ENCODE measurements around the gene TST. TPM values are rescaled to one million over a fixed set of nuclear protein-coding genes. Genes with fewer than 3 reads are reported as not detected.

TST gene
- polyA plus RNA-seq, 3 donors, result 17.3 to 41.7 (median 34.5) TPM

GRCh38 chr22:36977401-36977861 lies 41.8 kb downstream of the TST start:
- Mint-ChIP-seq H3K36me3 (no peaks in the 10 kb centered on the region), H3K4me1 (peaks cover 20% of the 10 kb centered on the region), H3K4me3 (peak overlapping the region; percentile 81 to 91), H3K27ac (peak overlapping the region; percentile 81 to 92 (median 90)), H3K9me3 (no peaks in the 10 kb centered on the region), H3K27me3 (ENCODE audit: low read depth in 3 of 3) (peaks cover 7 to 10% (median 10%) of the 10 kb centered on the region in 3 donors)
- Histone ChIP-seq H3K27me3 (ENCODE audit: control insufficient read depth in 2 of 2, insufficient read depth in 2 of 2, low read length in 2 of 2) (no peaks in the 10 kb centered on the region), H3K4me2 (replicated peaks; ENCODE audit: extremely low read depth, low read length, poor library complexity, severe bottlenecking) (peak overlapping the region; percentile 51), H3K27ac (ENCODE audit: low read depth in 1 of 2, low read length in 2 of 2) (peak overlapping the region; percentile 43 to 64), H3K4me1 (ENCODE audit: control insufficient read depth in 1 of 2, insufficient read depth in 2 of 2, low read length in 2 of 2) (peaks cover 7 to 13% of the 10 kb centered on the region in 2 donors), H3K9ac (ENCODE audit: insufficient read depth, low read length, poor library complexity, severe bottlenecking) (peak overlapping the region; percentile 12), H2AFZ (ENCODE audit: insufficient read depth, low read depth, low read length, poor library complexity, severe bottlenecking) (peak overlapping the region; percentile 72), H3K4me3 (replicated peaks in 1 of 3; ENCODE audit: low read depth in 2 of 3, low read length in 3 of 3) (peak overlapping the region; percentile 28 to 68 (median 47)), H3K9me3 (replicated peaks in 1 of 2; ENCODE audit: control insufficient read depth in 1 of 2, insufficient read depth in 1 of 2, low read length in 2 of 2) (no peaks in the 10 kb centered on the region), H3K79me2 (ENCODE audit: insufficient read depth, low read length) (no peaks in the 10 kb centered on the region), H4K20me1 (ENCODE audit: insufficient read depth, low read length) (no peaks in the 10 kb centered on the region), H3K36me3 (replicated peaks in 1 of 2; ENCODE audit: control insufficient read depth in 1 of 2, insufficient read depth in 2 of 2, low read length in 2 of 2) (no peaks in the 10 kb centered on the region)
- no peak for TF ChIP-seq CTCF (IDR thresholded peaks at IDR 0.05)
- intact Hi-C loops (cut with micrococcal nuclease), result loop anchor here (5.0 to 10.0 kb wide), 2 partner anchors 63 to 120 kb away; partner anchors contain the start of gene CSF2RB (in 1 of the 2)
- peak; percentile 22 to 66 (median 46) for DNase-seq
- WGBS (ENCODE audit: insufficient coverage), result 15% methylated on average over 10 of the region's 13 CpGs

- Histone ChIP-seq H3K9ac (ENCODE audit: insufficient read depth, low read length, poor library complexity, severe bottlenecking) (no peak overlapping the region), H4K20me1 (ENCODE audit: insufficient read depth, low read length) (no peaks in the 10 kb centered on the region), H3K27me3 (ENCODE audit: control insufficient read depth in 2 of 2, insufficient read depth in 2 of 2, low read length in 2 of 2) (no peaks in the 10 kb centered on the region), H3K4me1 (ENCODE audit: control insufficient read depth in 1 of 2, insufficient read depth in 2 of 2, low read length in 2 of 2) (peaks cover 7 to 13% of the 10 kb centered on the region in 2 donors), H3K27ac (ENCODE audit: low read depth in 1 of 2, low read length in 2 of 2) (no peak overlapping the region), H3K9me3 (replicated peaks in 1 of 2; ENCODE audit: control insufficient read depth in 1 of 2, insufficient read depth in 1 of 2, low read length in 2 of 2) (no peaks in the 10 kb centered on the region), H3K4me3 (replicated peaks in 1 of 3; ENCODE audit: low read depth in 2 of 3, low read length in 3 of 3) (no peak overlapping the region), H3K36me3 (replicated peaks in 1 of 2; ENCODE audit: control insufficient read depth in 1 of 2, insufficient read depth in 2 of 2, low read length in 2 of 2) (no peaks in the 10 kb centered on the region), H2AFZ (ENCODE audit: insufficient read depth, low read depth, low read length, poor library complexity, severe bottlenecking) (no peak overlapping the region), H3K79me2 (ENCODE audit: insufficient read depth, low read length) (no peaks in the 10 kb centered on the region), H3K4me2 (replicated peaks; ENCODE audit: extremely low read depth, low read length, poor library complexity, severe bottlenecking) (no peak overlapping the region)
- Mint-ChIP-seq H3K9me3 (no peaks in the 10 kb centered on the region), H3K27me3 (ENCODE audit: low read depth in 3 of 3) (peaks cover 2 to 10% (median 8%) of the 10 kb centered on the region in 3 donors), H3K4me1 (peaks cover 20% of the 10 kb centered on the region), H3K4me3 (no peak overlapping the region), H3K36me3 (no peaks in the 10 kb centered on the region), H3K27ac (peak overlapping the region in 2 of 7 donors; percentile 31 to 87)
- TF ChIP-seq CTCF (IDR thresholded peaks at IDR 0.05), result no peak
- no peak for DNase-seq
- intact Hi-C loops (cut with micrococcal nuclease), result loop anchor here (5.0 to 10.0 kb wide), 2 partner anchors 62 to 119 kb away; partner anchors contain the start of gene CSF2RB (in 1 of the 2)
- 100% methylated on average over 4 of the region's 4 CpGs for WGBS (ENCODE audit: insufficient coverage)
Measured at GRCh38 chr22:36976606-36977005, 42.6 kb downstream of the TST start.

Data from CD14-positive monocyte (primary cell).